ENCODE data around the gene LCT.
A peak's percentile ranks its signal among the peaks of the same experiment; 100 is the strongest.
"Not testable (repeated sequence)": the region's sequence is repeated elsewhere in the genome, so short reads cannot be mapped to it uniquely, and the experiment has no call there.

Gene LCT

GRCh38 chr2:135836596-135837270 lies at the start of gene LCT:
Gene LCT, minus strand, starts transcription at chr2:135837184. Its CDS starts 15 bp downstream, at chr2:135837169.
- ATAC-seq (ENCODE audit: low read depth) (no peak), DNase-seq (ENCODE audit: low spot score in 2 of 2) (no peak)
- peaks cover 5% of the 10 kb centered on the region for H3K4me1 Mint-ChIP-seq
- H3K36me3 Mint-ChIP-seq = peaks cover 2% of the 10 kb centered on the region
- H3K9me3 Mint-ChIP-seq = no peaks in the 10 kb centered on the region
- H3K27ac Mint-ChIP-seq = no peak within 1 kb of the TSS
- no peak within 1 kb of the TSS for H3K4me3 Mint-ChIP-seq
- H3K27me3 Mint-ChIP-seq = no peaks in the 10 kb centered on the region

- H3K27me3 Mint-ChIP-seq = peaks cover 2% of the 10 kb centered on the region
- H3K36me3 Mint-ChIP-seq = peaks cover 2% of the 10 kb centered on the region
- ATAC-seq (ENCODE audit: low read depth) (no peak), DNase-seq (ENCODE audit: low spot score in 2 of 2) (no peak)
- peaks cover 2% of the 10 kb centered on the region for H3K9me3 Mint-ChIP-seq
- no peak overlapping the region for H3K4me3 Mint-ChIP-seq
- no peak overlapping the region for H3K27ac Mint-ChIP-seq
- no peaks in the 10 kb centered on the region for H3K4me1 Mint-ChIP-seq
Measured at GRCh38 chr2:135885709-135886108, 48.7 kb upstream of the LCT start.

- ATAC-seq (ENCODE audit: low read depth) = no peak
- peaks cover 6% of the 10 kb centered on the region for H3K4me1 Mint-ChIP-seq
- no peak overlapping the region for H3K4me3 Mint-ChIP-seq
- DNase-seq (ENCODE audit: low spot score in 2 of 2) = no peak
- no peak overlapping the region for H3K27ac Mint-ChIP-seq
- no peaks in the 10 kb centered on the region for H3K36me3 Mint-ChIP-seq
- no peaks in the 10 kb centered on the region for H3K9me3 Mint-ChIP-seq
- peaks cover 2% of the 10 kb centered on the region for H3K27me3 Mint-ChIP-seq
Measured at GRCh38 chr2:135882415-135882814, 45.4 kb upstream of the LCT start.

- Mint-ChIP-seq H3K4me1 (peaks cover 23% of the 10 kb centered on the region), H3K27ac (peak overlapping the region; percentile 56), H3K4me3 (peak overlapping the region; percentile 84)
- not testable (repeated sequence) for ATAC-seq (ENCODE audit: low read depth); H3K27me3 Mint-ChIP-seq; H3K36me3 Mint-ChIP-seq; DNase-seq (ENCODE audit: low spot score in 2 of 2); H3K9me3 Mint-ChIP-seq
Measured at GRCh38 chr2:135876770-135877169, 39.8 kb upstream of the LCT start.

- peak within 1 kb of the TSS; percentile 84 for H3K4me3 Mint-ChIP-seq
- peaks cover 23% of the 10 kb centered on the region for H3K4me1 Mint-ChIP-seq
- H3K36me3 Mint-ChIP-seq = no peaks in the 10 kb centered on the region
- DNase-seq (ENCODE audit: low spot score in 2 of 2) (peak; percentile 82 to 90), ATAC-seq (ENCODE audit: low read depth) (peak; percentile 88)
- no peaks in the 10 kb centered on the region for H3K9me3 Mint-ChIP-seq
- no peaks in the 10 kb centered on the region for H3K27me3 Mint-ChIP-seq
- H3K27ac Mint-ChIP-seq = peak within 1 kb of the TSS; percentile 56
Measured at GRCh38 chr2:135876066-135876711, 39.2 kb upstream of the LCT start, which contains the start of gene MCM6. Gene MCM6, minus strand, starts transcription at chr2:135876443. Its CDS starts 78 bp downstream, at chr2:135876365.

- peak; percentile 76 for ATAC-seq (ENCODE audit: low read depth)
- Mint-ChIP-seq H3K4me3 (peak overlapping the region; percentile 76), H3K36me3 (no peaks in the 10 kb centered on the region), H3K27ac (peak overlapping the region; percentile 56), H3K9me3 (no peaks in the 10 kb centered on the region), H3K27me3 (no peaks in the 10 kb centered on the region), H3K4me1 (peaks cover 23% of the 10 kb centered on the region)
- peak; percentile 64 to 68 for DNase-seq (ENCODE audit: low spot score in 2 of 2)
Measured at GRCh38 chr2:135875491-135876065, 38.6 kb upstream of the LCT start.

- no peaks in the 10 kb centered on the region for H3K9me3 Mint-ChIP-seq
- peak overlapping the region; percentile 76 for H3K4me3 Mint-ChIP-seq
- H3K27ac Mint-ChIP-seq = peak overlapping the region; percentile 56
- DNase-seq (ENCODE audit: low spot score in 2 of 2) (no peak), ATAC-seq (ENCODE audit: low read depth) (no peak)
- no peaks in the 10 kb centered on the region for H3K27me3 Mint-ChIP-seq
- H3K4me1 Mint-ChIP-seq = peaks cover 23% of the 10 kb centered on the region
- peaks cover 3% of the 10 kb centered on the region for H3K36me3 Mint-ChIP-seq
Measured at GRCh38 chr2:135874777-135875365, 37.9 kb upstream of the LCT start.

- no peak for ATAC-seq (ENCODE audit: low read depth)
- Mint-ChIP-seq H3K36me3 (peaks cover 15% of the 10 kb centered on the region), H3K27me3 (no peaks in the 10 kb centered on the region), H3K4me3 (no peak overlapping the region), H3K27ac (no peak overlapping the region), H3K4me1 (peaks cover 14% of the 10 kb centered on the region), H3K9me3 (no peaks in the 10 kb centered on the region)
- DNase-seq (ENCODE audit: low spot score in 2 of 2) = no peak
Measured at GRCh38 chr2:135870571-135870970, 33.6 kb upstream of the LCT start.

- ATAC-seq (ENCODE audit: low read depth) (no peak), DNase-seq (ENCODE audit: low spot score in 2 of 2) (no peak)
- H3K4me3 Mint-ChIP-seq = no peak overlapping the region
- no peak overlapping the region for H3K27ac Mint-ChIP-seq
- no peaks in the 10 kb centered on the region for H3K9me3 Mint-ChIP-seq
- no peaks in the 10 kb centered on the region for H3K4me1 Mint-ChIP-seq
- peaks cover 33% of the 10 kb centered on the region for H3K36me3 Mint-ChIP-seq
- no peaks in the 10 kb centered on the region for H3K27me3 Mint-ChIP-seq
Measured at GRCh38 chr2:135863233-135863632, 26.2 kb upstream of the LCT start.

GRCh38 chr2:135862718-135863117 lies 25.7 kb upstream of the LCT start:
- ATAC-seq (ENCODE audit: low read depth) = no peak

GRCh38 chr2:135853401-135853800 lies 16.4 kb upstream of the LCT start:
- Mint-ChIP-seq H3K36me3 (peaks cover 35% of the 10 kb centered on the region), H3K4me3 (no peak overlapping the region), H3K4me1 (no peaks in the 10 kb centered on the region), H3K27me3 (no peaks in the 10 kb centered on the region), H3K9me3 (no peaks in the 10 kb centered on the region), H3K27ac (no peak overlapping the region)
- no peak for ATAC-seq (ENCODE audit: low read depth)
- DNase-seq (ENCODE audit: low spot score in 2 of 2) = no peak

More at GRCh38 chr2:135862718-135863117, 25.7 kb upstream of the LCT start:
- H3K36me3 Mint-ChIP-seq = peaks cover 31% of the 10 kb centered on the region
- no peaks in the 10 kb centered on the region for H3K4me1 Mint-ChIP-seq
- H3K27ac Mint-ChIP-seq = no peak overlapping the region
- H3K4me3 Mint-ChIP-seq = no peak overlapping the region
- H3K9me3 Mint-ChIP-seq = no peaks in the 10 kb centered on the region
- no peak for DNase-seq (ENCODE audit: low spot score in 2 of 2)
- no peaks in the 10 kb centered on the region for H3K27me3 Mint-ChIP-seq

GRCh38 chr2:135851858-135852257 lies 14.9 kb upstream of the LCT start:
- Mint-ChIP-seq H3K9me3 (no peaks in the 10 kb centered on the region), H3K4me3 (no peak overlapping the region), H3K27me3 (no peaks in the 10 kb centered on the region), H3K4me1 (peaks cover 5% of the 10 kb centered on the region), H3K36me3 (peaks cover 33% of the 10 kb centered on the region), H3K27ac (no peak overlapping the region)
- ATAC-seq (ENCODE audit: low read depth) = no peak
- no peak for DNase-seq (ENCODE audit: low spot score in 2 of 2)

- Mint-ChIP-seq H3K36me3 (peaks cover 30% of the 10 kb centered on the region), H3K4me3 (no peak overlapping the region), H3K9me3 (no peaks in the 10 kb centered on the region), H3K27ac (no peak overlapping the region), H3K27me3 (no peaks in the 10 kb centered on the region), H3K4me1 (peaks cover 5% of the 10 kb centered on the region)
- DNase-seq (ENCODE audit: low spot score in 2 of 2) (no peak), ATAC-seq (ENCODE audit: low read depth) (no peak)
Measured at GRCh38 chr2:135850892-135851668, 14.1 kb upstream of the LCT start.

All from memory B cell (primary cell).